ENCODE results near the gene APBA1. TPM values are rescaled to one million over a fixed set of nuclear protein-coding genes. Genes with fewer than 3 reads are reported as not detected.

The APBA1 gene
- polyA plus RNA-seq, 1 of the 3 experiments (the other 2 are of a cell fraction): 3.1 TPM

DNA sequence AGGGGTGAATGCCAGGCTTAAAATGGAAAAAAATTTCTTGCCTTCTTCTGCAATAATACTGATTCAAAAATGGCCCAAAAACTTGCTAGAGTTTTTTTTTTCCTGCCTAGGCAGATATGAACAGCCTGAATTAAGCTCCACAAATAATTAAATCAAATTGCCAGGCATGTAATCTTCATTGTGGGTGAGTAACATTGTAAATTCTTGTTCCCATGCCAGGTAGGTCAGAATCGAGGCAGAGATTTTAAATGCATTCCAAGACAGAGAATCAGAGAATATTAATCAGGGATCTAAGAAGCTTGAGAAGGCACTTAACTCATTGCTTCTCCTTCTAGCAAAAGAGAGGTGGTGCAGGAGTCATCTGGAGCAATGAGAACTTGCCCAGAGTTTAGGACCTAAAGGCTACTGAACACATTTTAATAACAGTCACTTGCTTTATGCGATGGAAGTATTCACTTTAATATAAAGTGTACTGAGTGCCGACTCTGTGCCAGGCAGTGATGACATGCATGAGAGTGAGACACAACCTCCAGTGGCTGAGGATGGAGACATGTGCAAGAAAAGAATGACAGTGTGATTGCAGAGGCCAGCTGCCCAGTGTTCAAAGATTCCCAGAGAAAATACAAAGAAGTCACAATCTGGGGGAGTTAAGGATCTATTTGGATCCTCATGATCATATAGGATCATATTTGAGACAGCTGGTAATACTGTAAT is 102.3 kb downstream of the APBA1 start (continued):
- TF ChIP-seq CHD2 (IDR thresholded peaks at IDR 0.05; ENCODE audit: low read length, partially characterized antibody) (no peak), TCF12 (IDR thresholded peaks at IDR 0.05) (peak; percentile 68), TEAD4 (IDR thresholded peaks at IDR 0.05; ENCODE audit: borderline replicate concordance, insufficient read depth) (peak; percentile 67; the same call in 1 of the 2 replicates), FOSL2 (IDR thresholded peaks at IDR 0.05; ENCODE audit: borderline replicate concordance, low read depth) (peak; percentile 78), SIN3A (IDR thresholded peaks at IDR 0.05; ENCODE audit: borderline replicate concordance, low read depth, low read length) (no peak), RAD21 (IDR thresholded peaks at IDR 0.05; ENCODE audit: low read length) (no peak), NFIC (IDR thresholded peaks at IDR 0.05; ENCODE audit: borderline replicate concordance) (peak; percentile 93)
- TF ChIP-seq, protein P1, sequence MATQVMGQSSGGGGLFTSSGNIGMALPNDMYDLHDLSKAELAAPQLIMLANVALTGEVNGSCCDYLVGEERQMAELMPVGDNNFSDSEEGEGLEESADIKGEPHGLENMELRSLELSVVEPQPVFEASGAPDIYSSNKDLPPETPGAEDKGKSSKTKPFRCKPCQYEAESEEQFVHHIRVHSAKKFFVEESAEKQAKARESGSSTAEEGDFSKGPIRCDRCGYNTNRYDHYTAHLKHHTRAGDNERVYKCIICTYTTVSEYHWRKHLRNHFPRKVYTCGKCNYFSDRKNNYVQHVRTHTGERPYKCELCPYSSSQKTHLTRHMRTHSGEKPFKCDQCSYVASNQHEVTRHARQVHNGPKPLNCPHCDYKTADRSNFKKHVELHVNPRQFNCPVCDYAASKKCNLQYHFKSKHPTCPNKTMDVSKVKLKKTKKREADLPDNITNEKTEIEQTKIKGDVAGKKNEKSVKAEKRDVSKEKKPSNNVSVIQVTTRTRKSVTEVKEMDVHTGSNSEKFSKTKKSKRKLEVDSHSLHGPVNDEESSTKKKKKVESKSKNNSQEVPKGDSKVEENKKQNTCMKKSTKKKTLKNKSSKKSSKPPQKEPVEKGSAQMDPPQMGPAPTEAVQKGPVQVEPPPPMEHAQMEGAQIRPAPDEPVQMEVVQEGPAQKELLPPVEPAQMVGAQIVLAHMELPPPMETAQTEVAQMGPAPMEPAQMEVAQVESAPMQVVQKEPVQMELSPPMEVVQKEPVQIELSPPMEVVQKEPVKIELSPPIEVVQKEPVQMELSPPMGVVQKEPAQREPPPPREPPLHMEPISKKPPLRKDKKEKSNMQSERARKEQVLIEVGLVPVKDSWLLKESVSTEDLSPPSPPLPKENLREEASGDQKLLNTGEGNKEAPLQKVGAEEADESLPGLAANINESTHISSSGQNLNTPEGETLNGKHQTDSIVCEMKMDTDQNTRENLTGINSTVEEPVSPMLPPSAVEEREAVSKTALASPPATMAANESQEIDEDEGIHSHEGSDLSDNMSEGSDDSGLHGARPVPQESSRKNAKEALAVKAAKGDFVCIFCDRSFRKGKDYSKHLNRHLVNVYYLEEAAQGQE (IDR thresholded peaks at IDR 0.05; ENCODE audit: low read depth, low read length): no peak

DNA sequence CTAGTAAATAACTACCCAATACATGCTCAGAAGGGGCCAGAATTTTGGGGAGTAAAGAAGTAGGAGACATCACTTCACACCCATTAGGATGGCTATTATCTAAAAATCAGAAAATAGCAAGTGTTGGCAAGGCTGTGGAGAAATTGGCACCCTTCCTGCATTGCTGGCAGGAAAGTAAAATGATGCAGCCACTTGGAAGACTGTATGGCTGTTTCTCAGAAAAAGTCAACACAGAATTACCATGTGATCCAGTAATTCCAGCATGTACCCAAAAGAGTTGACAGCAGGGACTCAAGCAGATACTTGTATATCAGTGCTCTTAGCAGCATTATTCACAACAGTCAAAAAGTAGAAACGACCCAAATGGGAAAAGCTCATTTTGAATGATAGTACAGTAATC is 107.6 kb downstream of the APBA1 start:
- H3K9me2 ChIP-seq: no peaks in the 10 kb centered on the region
- WGBS (ENCODE audit: low lambda C conversion rate): 69% methylated on average over 1 of the region's 1 CpG
- POLR2A ChIA-PET: no interaction called here
- no peak overlapping the region for H3K27ac ChIP-seq (ENCODE audit: low read depth in 2 of 2, low read length in 1 of 2)
- no peaks in the 10 kb centered on the region for H3K9me3 ChIP-seq
- H2AFZ ChIP-seq (ENCODE audit: low read depth): no peak overlapping the region
- H3F3A ChIP-seq (replicated peaks; ENCODE audit: insufficient read depth): peaks cover 1% of the 10 kb centered on the region
- H4K20me1 ChIP-seq (ENCODE audit: insufficient read depth): no peaks in the 10 kb centered on the region
- H3K4me1 ChIP-seq (ENCODE audit: control insufficient read depth in 1 of 2, insufficient read depth in 2 of 2, low read depth in 1 of 2, low read length in 1 of 2): 0 out of 4 replicates have a peak, but pooled peaks cover 0 to 8% of the 10 kb centered on the region in 2 experiments
- no peak overlapping the region for H3K4me3 ChIP-seq (ENCODE audit: low read depth in 2 of 2, low read length in 1 of 2)
- TF ChIP-seq POLR2AphosphoS5 (IDR thresholded peaks at IDR 0.05; ENCODE audit: low read depth, low read length) (no peak), SIN3A (IDR thresholded peaks at IDR 0.05; ENCODE audit: borderline replicate concordance, low read depth, low read length) (no peak), TCF12 (IDR thresholded peaks at IDR 0.05) (no peak), CHD2 (IDR thresholded peaks at IDR 0.05; ENCODE audit: low read length, partially characterized antibody) (no peak), SMC3 (IDR thresholded peaks at IDR 0.05; ENCODE audit: low read depth, low read length) (no peak)
- TF ChIP-seq, protein P1 (IDR thresholded peaks at IDR 0.05; ENCODE audit: low read depth, low read length): no peak
- TF ChIP-seq, protein P2, sequence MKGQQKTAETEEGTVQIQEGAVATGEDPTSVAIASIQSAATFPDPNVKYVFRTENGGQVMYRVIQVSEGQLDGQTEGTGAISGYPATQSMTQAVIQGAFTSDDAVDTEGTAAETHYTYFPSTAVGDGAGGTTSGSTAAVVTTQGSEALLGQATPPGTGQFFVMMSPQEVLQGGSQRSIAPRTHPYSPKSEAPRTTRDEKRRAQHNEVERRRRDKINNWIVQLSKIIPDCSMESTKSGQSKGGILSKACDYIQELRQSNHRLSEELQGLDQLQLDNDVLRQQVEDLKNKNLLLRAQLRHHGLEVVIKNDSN (IDR thresholded peaks at IDR 0.05; ENCODE audit: borderline replicate concordance, low read depth): no peak
- TF ChIP-seq, protein P3, sequence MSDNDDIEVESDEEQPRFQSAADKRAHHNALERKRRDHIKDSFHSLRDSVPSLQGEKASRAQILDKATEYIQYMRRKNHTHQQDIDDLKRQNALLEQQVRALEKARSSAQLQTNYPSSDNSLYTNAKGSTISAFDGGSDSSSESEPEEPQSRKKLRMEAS (IDR thresholded peaks at IDR 0.05; ENCODE audit: low read depth): no peak
- no peak overlapping the region for H3K4me2 ChIP-seq
- H3K79me2 ChIP-seq (ENCODE audit: insufficient read depth): no peaks in the 10 kb centered on the region
- no peak overlapping the region for H3K9ac ChIP-seq
- no peak for DNase-seq
- CTCF ChIA-PET: interaction anchor here (1.1 kb wide), 1 partner anchor 8 kb away, joined by 3 read pairs; no protein-coding TSS in a partner anchor
- H3K36me3 ChIP-seq (replicated peaks in 1 of 2; ENCODE audit: control insufficient read depth in 1 of 2, insufficient read depth in 2 of 2, low read length in 1 of 2): no peaks in the 10 kb centered on the region
- no peaks in the 10 kb centered on the region for H3K27me3 ChIP-seq (ENCODE audit: insufficient read depth)
